Loucy (cell line): Measurements from ENCODE around the gene GFRA3.

Experiments used
- CTCF ChIP-seq: fragments of 200-600 bp; sonication (generic); conservative IDR thresholded peaks from 2 replicates; pipeline ENCODE4 v1.5.1; 2014; ENCODE audit warnings: mild to moderate bottlenecking, antibody characterized with exemption, low read length
- EZH2phosphoT487 ChIP-seq: fragments of 200-600 bp; IDR thresholded peaks from 2 replicates; pipeline ENCODE4 v1.6.1; 2018; ENCODE audit warnings: antibody characterized with exemption, mild to moderate bottlenecking, moderate library complexity, borderline replicate concordance

- TF ChIP-seq CTCF (no peak), EZH2phosphoT487 (no peak)
These were observed 31.4 kb upstream of the GFRA3 start for GRCh38 chr5:138305797-138306196.
